Activated effector memory CD4-positive, alpha-beta T cell treated with anti-CD3 and anti-CD28 coated beads, Interleukin-2, amount 50 U/mL, for 16 hours (primary cell): Measurements from ENCODE around the gene PLA2G2C.
"Not testable (repeated sequence)": the region's sequence is repeated elsewhere in the genome, so short reads cannot be mapped to it uniquely, and the experiment has no call there.

Source experiments
- DNase-seq: peaks from one replicate; pipeline ENCODE4 v3.0.0-alpha.2; 2020

The PLA2G2C gene

GRCh38 chr1:20185834-20186782 is at the start of gene PLA2G2C, which contains the start of gene UBXN10:
Gene PLA2G2C (minus strand): TSS chr1:20186518. CDS start chr1:20177363, 9,155 bp downstream.
Gene UBXN10 (plus strand): TSS chr1:20186096. CDS start chr1:20190562, 4,466 bp downstream.
- peak; percentile 81 for DNase-seq

- no peak for DNase-seq
These were observed 48.6 kb upstream of the PLA2G2C start for GRCh38 chr1:20234788-20235535.

GRCh38 chr1:20233866-20234265 is 47.5 kb upstream of the PLA2G2C start:
- DNase-seq: no peak

GRCh38 chr1:20233394-20233793 is 47.1 kb upstream of the PLA2G2C start:
- no peak for DNase-seq

- DNase-seq: not testable (repeated sequence)
These were observed 46.2 kb upstream of the PLA2G2C start for GRCh38 chr1:20232564-20232963.

- DNase-seq: no peak
These were observed 42.9 kb upstream of the PLA2G2C start for GRCh38 chr1:20229171-20229570.

- no peak for DNase-seq
These were observed 42.1 kb upstream of the PLA2G2C start for GRCh38 chr1:20228314-20228825.

GRCh38 chr1:20227704-20228103 is 41.4 kb upstream of the PLA2G2C start:
- DNase-seq: no peak

GRCh38 chr1:20224546-20224945 is 38.2 kb upstream of the PLA2G2C start:
- no peak for DNase-seq

GRCh38 chr1:20223551-20224419 is 37.5 kb upstream of the PLA2G2C start:
- DNase-seq: no peak

GRCh38 chr1:20223106-20223505 is 36.8 kb upstream of the PLA2G2C start:
- DNase-seq: no peak

- DNase-seq: no peak
These were observed 33.7 kb upstream of the PLA2G2C start for GRCh38 chr1:20220036-20220435.

GRCh38 chr1:20219053-20219452 is 32.7 kb upstream of the PLA2G2C start:
- not testable (repeated sequence) for DNase-seq

- no peak for DNase-seq
These were observed 30.3 kb upstream of the PLA2G2C start for GRCh38 chr1:20216574-20216973.

- no peak for DNase-seq
These were observed 29.4 kb upstream of the PLA2G2C start for GRCh38 chr1:20215716-20216115.

- DNase-seq: peak; percentile 81
These were observed 26.5 kb upstream of the PLA2G2C start for GRCh38 chr1:20212685-20213331.

GRCh38 chr1:20212085-20212684 is 25.9 kb upstream of the PLA2G2C start:
- no peak for DNase-seq

- no peak for DNase-seq
These were observed 25.2 kb upstream of the PLA2G2C start for GRCh38 chr1:20211511-20211931.

- DNase-seq: no peak
These were observed 24.6 kb upstream of the PLA2G2C start for GRCh38 chr1:20210736-20211460.

GRCh38 chr1:20209471-20209870 is 23.2 kb upstream of the PLA2G2C start:
- peak; percentile 36 for DNase-seq

GRCh38 chr1:20207546-20207945 is 21.2 kb upstream of the PLA2G2C start:
- peak; percentile 8 for DNase-seq
